Upper lobe of left lung (tissue), 4 donors: ENCODE measurements around the gene ZNF622.

Experiments used
- EP300 ChIP-seq, 4 donors: sonication (generic); formaldehyde crosslinking; IDR thresholded peaks; one replicate each; pipeline ENCODE4 v1.5.1; 2017; ENCODE audit warnings: antibody characterized with exemption in 4 of 4, control low read depth in 2 of 4
- POLR2A ChIP-seq, 4 donors: fragments of 450-650 bp; IDR thresholded peaks; one replicate each; pipeline ENCODE4 v1.5.1; 2016 to 2017; ENCODE audit warnings: antibody characterized with exemption in 4 of 4, mild to moderate bottlenecking in 2 of 4
- POLR2AphosphoS5 ChIP-seq, 2 donors: sonication (generic); formaldehyde crosslinking; IDR thresholded peaks; one replicate each; pipeline ENCODE4 v1.5.1; 2017; ENCODE audit warnings: antibody characterized with exemption in 2 of 2
- TF ChIP-seq, protein P1 (sequence below), 6 experiments: fragments of 450-650 bp in 4 of 6; fragments of 200-600 bp in 2 of 6; sonication (generic) in 2 of 6; IDR thresholded peaks; one replicate each; pipeline ENCODE4 v1.5.1; 2016 to 2019; ENCODE audit warnings: antibody characterized with exemption in 6 of 6

- TF ChIP-seq EP300 (IDR thresholded peaks at IDR 0.05) (no peak), POLR2A (IDR thresholded peaks at IDR 0.05) (no peak), POLR2AphosphoS5 (IDR thresholded peaks at IDR 0.05) (no peak)
- TF ChIP-seq, protein P1, sequence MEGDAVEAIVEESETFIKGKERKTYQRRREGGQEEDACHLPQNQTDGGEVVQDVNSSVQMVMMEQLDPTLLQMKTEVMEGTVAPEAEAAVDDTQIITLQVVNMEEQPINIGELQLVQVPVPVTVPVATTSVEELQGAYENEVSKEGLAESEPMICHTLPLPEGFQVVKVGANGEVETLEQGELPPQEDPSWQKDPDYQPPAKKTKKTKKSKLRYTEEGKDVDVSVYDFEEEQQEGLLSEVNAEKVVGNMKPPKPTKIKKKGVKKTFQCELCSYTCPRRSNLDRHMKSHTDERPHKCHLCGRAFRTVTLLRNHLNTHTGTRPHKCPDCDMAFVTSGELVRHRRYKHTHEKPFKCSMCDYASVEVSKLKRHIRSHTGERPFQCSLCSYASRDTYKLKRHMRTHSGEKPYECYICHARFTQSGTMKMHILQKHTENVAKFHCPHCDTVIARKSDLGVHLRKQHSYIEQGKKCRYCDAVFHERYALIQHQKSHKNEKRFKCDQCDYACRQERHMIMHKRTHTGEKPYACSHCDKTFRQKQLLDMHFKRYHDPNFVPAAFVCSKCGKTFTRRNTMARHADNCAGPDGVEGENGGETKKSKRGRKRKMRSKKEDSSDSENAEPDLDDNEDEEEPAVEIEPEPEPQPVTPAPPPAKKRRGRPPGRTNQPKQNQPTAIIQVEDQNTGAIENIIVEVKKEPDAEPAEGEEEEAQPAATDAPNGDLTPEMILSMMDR (IDR thresholded peaks at IDR 0.05): no peak
These were observed 42.1 kb upstream of the ZNF622 start for GRCh38 chr5:16507716-16508115.
